ENCODE measurements around the gene MACROD2.

The MACROD2 gene

DNA sequence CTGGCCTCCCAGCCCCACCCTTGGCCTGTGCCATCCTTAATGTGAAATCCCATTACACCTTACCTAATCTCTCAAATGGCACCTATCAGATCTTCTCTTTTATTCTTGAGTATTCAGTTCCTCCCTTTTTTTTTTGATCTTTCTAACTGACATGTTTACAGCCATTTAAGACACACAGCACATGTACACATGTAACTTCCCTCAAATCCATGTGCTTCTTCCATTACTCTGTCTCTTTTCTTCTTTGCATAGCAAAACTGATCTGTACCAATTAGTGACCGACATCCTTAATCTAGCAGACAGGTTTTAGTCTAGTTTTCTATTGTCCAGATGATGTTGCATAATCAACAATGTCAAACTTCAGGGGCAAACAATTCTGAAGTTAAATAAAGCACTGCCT, 755.9 kb downstream of the MACROD2 start:
- H3K27ac Mint-ChIP-seq, result no peak overlapping the region
- H3K9me3 Mint-ChIP-seq, result peaks cover 5% of the 10 kb centered on the region
- no peaks in the 10 kb centered on the region for H3K4me1 Mint-ChIP-seq (ENCODE audit: low read depth)
- no peak overlapping the region for H3K4me3 Mint-ChIP-seq
- no peaks in the 10 kb centered on the region for H3K36me3 Mint-ChIP-seq (ENCODE audit: low read depth)
- H3K27me3 Mint-ChIP-seq, result no peaks in the 10 kb centered on the region

- H3K27me3 Mint-ChIP-seq, result no peaks in the 10 kb centered on the region
- H3K4me3 Mint-ChIP-seq, result no peak overlapping the region
- no peaks in the 10 kb centered on the region for H3K36me3 Mint-ChIP-seq (ENCODE audit: low read depth)
- peaks cover 6% of the 10 kb centered on the region for H3K9me3 Mint-ChIP-seq
- H3K4me1 Mint-ChIP-seq (ENCODE audit: low read depth), result no peaks in the 10 kb centered on the region
- no peak overlapping the region for H3K27ac Mint-ChIP-seq
Measured at GRCh38 chr20:14757728-14758127, 762.4 kb downstream of the MACROD2 start.

DNA sequence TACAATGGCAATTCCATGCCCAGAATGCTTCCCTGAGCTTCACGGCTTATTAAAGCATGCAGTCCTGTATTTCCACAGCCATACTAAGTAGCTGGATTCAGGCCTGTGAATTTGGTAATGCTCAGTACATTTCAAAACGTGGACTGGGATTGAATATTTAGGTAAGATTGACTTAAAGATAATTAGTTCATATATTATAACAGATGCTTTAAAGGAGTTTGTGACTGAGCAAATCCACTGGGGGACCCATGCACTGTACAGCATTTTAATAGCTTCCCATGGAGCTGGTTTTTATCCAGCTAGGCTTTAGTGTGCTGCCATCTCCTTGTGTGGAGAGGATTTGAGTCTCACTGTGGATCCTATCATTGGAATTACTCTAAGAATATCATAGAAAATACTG, 763.0 kb downstream of the MACROD2 start:
- no peaks in the 10 kb centered on the region for H3K27me3 Mint-ChIP-seq
- H3K27ac Mint-ChIP-seq, result no peak overlapping the region
- no peak overlapping the region for H3K4me3 Mint-ChIP-seq
- no peaks in the 10 kb centered on the region for H3K4me1 Mint-ChIP-seq (ENCODE audit: low read depth)
- peaks cover 9% of the 10 kb centered on the region for H3K9me3 Mint-ChIP-seq
- H3K36me3 Mint-ChIP-seq (ENCODE audit: low read depth), result no peaks in the 10 kb centered on the region

GRCh38 chr20:14759979-14760378, 764.7 kb downstream of the MACROD2 start:
- Mint-ChIP-seq H3K4me1 (ENCODE audit: low read depth) (no peaks in the 10 kb centered on the region), H3K36me3 (ENCODE audit: low read depth) (no peaks in the 10 kb centered on the region), H3K27ac (no peak overlapping the region), H3K27me3 (no peaks in the 10 kb centered on the region), H3K4me3 (no peak overlapping the region), H3K9me3 (peaks cover 11% of the 10 kb centered on the region)

- Mint-ChIP-seq H3K4me3 (no peak overlapping the region), H3K36me3 (ENCODE audit: low read depth) (no peaks in the 10 kb centered on the region), H3K27me3 (no peaks in the 10 kb centered on the region), H3K4me1 (ENCODE audit: low read depth) (no peaks in the 10 kb centered on the region), H3K9me3 (peaks cover 11% of the 10 kb centered on the region), H3K27ac (no peak overlapping the region)
Measured at GRCh38 chr20:14761903-14762302, 766.6 kb downstream of the MACROD2 start.

DNA sequence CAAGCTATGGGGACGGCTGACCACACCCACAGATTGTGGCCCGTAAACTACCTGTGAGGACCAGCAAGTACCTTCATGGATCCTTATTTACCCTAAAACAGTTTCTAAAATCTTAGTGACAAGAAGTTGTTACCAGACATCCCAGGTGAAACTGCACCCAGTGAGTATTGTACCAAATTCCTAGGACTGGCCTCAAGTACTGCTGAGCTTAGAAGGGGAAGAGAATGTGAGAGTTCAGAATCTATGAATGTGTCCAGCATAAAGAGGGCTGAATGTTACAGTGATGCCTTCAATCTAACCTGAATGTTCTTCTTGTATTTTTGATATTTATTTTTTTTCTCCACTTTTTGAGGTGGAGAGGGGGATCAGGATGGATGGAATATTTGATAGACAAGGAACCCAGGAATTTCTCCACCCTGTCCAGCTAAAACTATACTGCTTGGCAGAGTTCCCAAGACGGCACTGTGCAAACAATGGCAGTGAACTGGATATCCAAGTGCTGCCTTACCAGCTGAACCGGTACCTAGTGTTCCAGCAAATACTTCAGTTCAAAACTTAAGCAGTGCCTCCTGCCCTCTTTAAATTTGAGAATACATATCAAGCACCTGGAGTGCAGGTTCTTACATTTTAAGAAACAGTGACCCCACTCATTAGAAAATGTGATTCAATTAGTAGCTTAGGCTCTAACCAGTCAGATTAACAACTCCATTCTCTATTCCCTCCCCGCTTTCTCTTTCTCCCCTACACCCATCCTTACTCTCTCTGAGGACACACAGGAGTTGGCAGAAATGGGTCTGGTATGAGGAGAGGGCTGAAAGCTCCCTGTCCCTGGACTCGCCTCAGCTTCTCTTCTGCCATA, 769.4 kb downstream of the MACROD2 start:
- no peak overlapping the region for H3K4me3 Mint-ChIP-seq
- no peaks in the 10 kb centered on the region for H3K27me3 Mint-ChIP-seq
- H3K36me3 Mint-ChIP-seq (ENCODE audit: low read depth), result no peaks in the 10 kb centered on the region
- H3K27ac Mint-ChIP-seq, result no peak overlapping the region
- H3K4me1 Mint-ChIP-seq (ENCODE audit: low read depth), result no peaks in the 10 kb centered on the region
- peaks cover 11% of the 10 kb centered on the region for H3K9me3 Mint-ChIP-seq

DNA sequence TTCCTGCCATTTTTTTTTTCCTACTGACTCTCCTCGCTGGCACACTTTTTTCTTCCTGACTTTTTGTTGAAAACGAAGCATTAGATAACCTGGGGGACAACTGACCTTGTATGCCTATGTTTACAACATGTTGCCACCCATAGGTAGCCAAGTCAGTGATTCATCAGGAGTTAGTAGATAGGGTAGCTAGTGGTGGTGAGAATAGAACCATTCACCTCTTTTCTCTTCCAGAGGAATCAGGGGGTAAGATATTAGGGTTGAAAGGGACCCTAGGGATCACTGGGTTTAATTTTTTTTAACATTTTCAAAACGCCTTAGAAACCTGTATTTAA, 770.0 kb downstream of the MACROD2 start:
- H3K9me3 Mint-ChIP-seq, result peaks cover 11% of the 10 kb centered on the region
- no peaks in the 10 kb centered on the region for H3K27me3 Mint-ChIP-seq
- H3K4me1 Mint-ChIP-seq (ENCODE audit: low read depth), result no peaks in the 10 kb centered on the region
- no peak overlapping the region for H3K4me3 Mint-ChIP-seq
- no peak overlapping the region for H3K27ac Mint-ChIP-seq
- no peaks in the 10 kb centered on the region for H3K36me3 Mint-ChIP-seq (ENCODE audit: low read depth)

GRCh38 chr20:14773486-14773885, 778.2 kb downstream of the MACROD2 start:
- H3K9me3 Mint-ChIP-seq, result peaks cover 10% of the 10 kb centered on the region
- H3K36me3 Mint-ChIP-seq (ENCODE audit: low read depth), result no peaks in the 10 kb centered on the region
- no peak overlapping the region for H3K27ac Mint-ChIP-seq
- H3K4me3 Mint-ChIP-seq, result no peak overlapping the region
- no peaks in the 10 kb centered on the region for H3K4me1 Mint-ChIP-seq (ENCODE audit: low read depth)
- no peaks in the 10 kb centered on the region for H3K27me3 Mint-ChIP-seq

DNA sequence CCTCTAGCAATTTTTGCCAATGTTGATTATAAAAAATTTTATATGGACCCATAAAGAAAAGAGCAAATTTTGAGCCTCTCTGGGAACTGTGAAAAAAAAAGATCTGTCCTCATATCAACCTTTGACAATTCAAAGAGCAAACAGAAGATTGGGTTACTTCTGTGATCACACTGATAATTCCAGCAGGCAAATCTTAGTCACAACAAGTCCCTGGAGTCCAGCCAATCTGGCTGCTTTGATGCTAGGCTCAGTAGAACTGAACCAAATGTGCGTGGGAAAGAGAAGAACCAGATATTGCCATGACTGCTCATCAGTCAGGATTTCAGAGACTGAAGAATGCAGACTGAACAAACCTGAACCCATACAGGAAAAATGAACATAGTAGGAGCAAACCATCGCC, 780.5 kb downstream of the MACROD2 start:
- Mint-ChIP-seq H3K27ac (no peak overlapping the region), H3K9me3 (peaks cover 10% of the 10 kb centered on the region), H3K27me3 (no peaks in the 10 kb centered on the region), H3K4me3 (no peak overlapping the region), H3K4me1 (ENCODE audit: low read depth) (no peaks in the 10 kb centered on the region), H3K36me3 (ENCODE audit: low read depth) (no peaks in the 10 kb centered on the region)

GRCh38 chr20:14777591-14777990, 782.3 kb downstream of the MACROD2 start:
- H3K27ac Mint-ChIP-seq, result no peak overlapping the region
- H3K27me3 Mint-ChIP-seq, result no peaks in the 10 kb centered on the region
- H3K9me3 Mint-ChIP-seq, result peaks cover 17% of the 10 kb centered on the region
- H3K36me3 Mint-ChIP-seq (ENCODE audit: low read depth), result no peaks in the 10 kb centered on the region
- H3K4me3 Mint-ChIP-seq, result no peak overlapping the region
- no peaks in the 10 kb centered on the region for H3K4me1 Mint-ChIP-seq (ENCODE audit: low read depth)

- H3K4me3 Mint-ChIP-seq, result no peak overlapping the region
- peaks cover 17% of the 10 kb centered on the region for H3K9me3 Mint-ChIP-seq
- H3K27me3 Mint-ChIP-seq, result no peaks in the 10 kb centered on the region
- H3K36me3 Mint-ChIP-seq (ENCODE audit: low read depth), result no peaks in the 10 kb centered on the region
- no peaks in the 10 kb centered on the region for H3K4me1 Mint-ChIP-seq (ENCODE audit: low read depth)
- H3K27ac Mint-ChIP-seq, result no peak overlapping the region
Measured at GRCh38 chr20:14778096-14778495, 782.8 kb downstream of the MACROD2 start.

- Mint-ChIP-seq H3K27ac (no peak overlapping the region), H3K27me3 (no peaks in the 10 kb centered on the region), H3K9me3 (peaks cover 17% of the 10 kb centered on the region), H3K4me1 (ENCODE audit: low read depth) (no peaks in the 10 kb centered on the region), H3K4me3 (no peak overlapping the region), H3K36me3 (ENCODE audit: low read depth) (no peaks in the 10 kb centered on the region)
Measured at GRCh38 chr20:14778875-14779274, 783.6 kb downstream of the MACROD2 start.

- Mint-ChIP-seq H3K9me3 (peaks cover 17% of the 10 kb centered on the region), H3K4me1 (ENCODE audit: low read depth) (no peaks in the 10 kb centered on the region), H3K27me3 (no peaks in the 10 kb centered on the region), H3K4me3 (no peak overlapping the region), H3K36me3 (ENCODE audit: low read depth) (no peaks in the 10 kb centered on the region), H3K27ac (no peak overlapping the region)
Measured at GRCh38 chr20:14780508-14780907, 785.2 kb downstream of the MACROD2 start.

GRCh38 chr20:14782731-14783130, 787.4 kb downstream of the MACROD2 start:
- Mint-ChIP-seq H3K4me1 (ENCODE audit: low read depth) (no peaks in the 10 kb centered on the region), H3K27ac (no peak overlapping the region), H3K4me3 (no peak overlapping the region), H3K27me3 (no peaks in the 10 kb centered on the region), H3K9me3 (peaks cover 7% of the 10 kb centered on the region), H3K36me3 (ENCODE audit: low read depth) (no peaks in the 10 kb centered on the region)

DNA sequence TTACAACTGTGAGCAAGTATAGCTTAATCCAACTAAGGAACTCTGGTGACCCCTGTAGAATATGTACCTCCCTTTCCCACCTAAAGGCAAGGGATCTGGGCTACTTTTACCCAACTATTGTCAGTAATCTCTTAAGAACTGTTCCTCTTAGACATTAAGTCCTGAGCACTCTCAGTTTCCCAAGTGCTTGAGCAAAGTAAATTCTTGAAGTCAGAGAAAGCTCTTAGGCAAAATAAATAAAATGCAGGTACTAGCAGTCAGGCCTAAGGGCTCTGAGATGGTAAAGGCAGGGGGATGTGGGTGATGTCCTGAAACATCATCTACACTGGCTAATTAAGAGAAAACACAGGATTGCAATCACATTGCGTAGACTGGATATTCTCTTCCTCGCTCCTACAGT, 788.5 kb downstream of the MACROD2 start:
- peaks cover 7% of the 10 kb centered on the region for H3K9me3 Mint-ChIP-seq
- no peaks in the 10 kb centered on the region for H3K4me1 Mint-ChIP-seq (ENCODE audit: low read depth)
- no peaks in the 10 kb centered on the region for H3K27me3 Mint-ChIP-seq
- no peak overlapping the region for H3K27ac Mint-ChIP-seq
- no peaks in the 10 kb centered on the region for H3K36me3 Mint-ChIP-seq (ENCODE audit: low read depth)
- no peak overlapping the region for H3K4me3 Mint-ChIP-seq

- no peak overlapping the region for H3K4me3 Mint-ChIP-seq
- H3K36me3 Mint-ChIP-seq (ENCODE audit: low read depth), result no peaks in the 10 kb centered on the region
- peaks cover 7% of the 10 kb centered on the region for H3K9me3 Mint-ChIP-seq
- H3K27me3 Mint-ChIP-seq, result no peaks in the 10 kb centered on the region
- H3K4me1 Mint-ChIP-seq (ENCODE audit: low read depth), result no peaks in the 10 kb centered on the region
- H3K27ac Mint-ChIP-seq, result no peak overlapping the region
Measured at GRCh38 chr20:14785065-14785743, 789.9 kb downstream of the MACROD2 start.
